Measurements from ENCODE around the gene C2CD4C. TPM values are rescaled to one million over a fixed set of nuclear protein-coding genes. Genes with fewer than 3 reads are reported as not detected.

C2CD4C gene
- polyA plus RNA-seq, 3 donors = not detected

- H3K4me1 Mint-ChIP-seq = peaks cover 3% of the 10 kb centered on the region
Measured at GRCh38 chr19:408441-408901, 476 bp downstream of the C2CD4C start.

More at GRCh38 chr19:408441-408901, 476 bp downstream of the C2CD4C start:
- Histone ChIP-seq H3K27ac (ENCODE audit: low read depth in 1 of 2, low read length in 2 of 2) (no peak overlapping the region), H3K36me3 (replicated peaks in 1 of 2; ENCODE audit: control insufficient read depth in 1 of 2, insufficient read depth in 2 of 2, low read length in 2 of 2) (no peaks in the 10 kb centered on the region), H3K27me3 (ENCODE audit: control insufficient read depth in 2 of 2, insufficient read depth in 2 of 2, low read length in 2 of 2) (peaks cover 9 to 35% of the 10 kb centered on the region in 2 donors), H3K9ac (ENCODE audit: insufficient read depth, low read length, poor library complexity, severe bottlenecking) (no peak overlapping the region), H3K79me2 (ENCODE audit: insufficient read depth, low read length) (no peaks in the 10 kb centered on the region), H3K4me2 (replicated peaks; ENCODE audit: extremely low read depth, low read length, poor library complexity, severe bottlenecking) (peak overlapping the region; percentile 2), H2AFZ (ENCODE audit: insufficient read depth, low read depth, low read length, poor library complexity, severe bottlenecking) (no peak overlapping the region), H3K9me3 (replicated peaks in 1 of 2; ENCODE audit: control insufficient read depth in 1 of 2, insufficient read depth in 1 of 2, low read length in 2 of 2) (peaks cover 0 to 3% of the 10 kb centered on the region in 2 donors), H4K20me1 (ENCODE audit: insufficient read depth, low read length) (no peaks in the 10 kb centered on the region), H3K4me1 (ENCODE audit: control insufficient read depth in 1 of 2, insufficient read depth in 2 of 2, low read length in 2 of 2) (no peaks in the 10 kb centered on the region), H3K4me3 (replicated peaks in 1 of 3; ENCODE audit: low read depth in 2 of 3, low read length in 3 of 3) (no peak overlapping the region)
- under 1% methylated on average over 19 of the region's 30 CpGs for WGBS (ENCODE audit: insufficient coverage)
- TF ChIP-seq CTCF (IDR thresholded peaks at IDR 0.05) = no peak
- H3K27ac Mint-ChIP-seq = no peak overlapping the region
- peaks cover 0 to 2% of the 10 kb centered on the region in 2 donors for H3K36me3 Mint-ChIP-seq
- no peak overlapping the region for H3K4me3 Mint-ChIP-seq
- intact Hi-C loops (cut with micrococcal nuclease) = no loop called here
- peaks cover 0 to 32% (median 10%) of the 10 kb centered on the region in 7 donors for H3K9me3 Mint-ChIP-seq
- DNase-seq = no peak
- peaks cover 16 to 45% (median 24%) of the 10 kb centered on the region in 3 donors for H3K27me3 Mint-ChIP-seq (ENCODE audit: low read depth in 3 of 3)

All from CD14-positive monocyte (primary cell).